IPS DF 6.9 (cell line): ENCODE measurements around the gene COQ5.
"Not testable (repeated sequence)": the region's sequence is repeated elsewhere in the genome, so short reads cannot be mapped to it uniquely, and the experiment has no call there.

Source experiments
- DNase-seq: peaks from one replicate; pipeline ENCODE4 v3.0.0-alpha.2; 2013; ENCODE audit warnings: low read depth, low spot score
- H3K27ac ChIP-seq: one replicate; pipeline ENCODE4 v1.5.1; 2013; ENCODE audit warnings: low read length, control low read depth
- H3K27me3 ChIP-seq: 2 replicates; pipeline ENCODE4 v1.6.1; 2013; ENCODE audit warnings: mild to moderate bottlenecking, low read length; ENCODE audit not compliant: control insufficient read depth, insufficient read depth
- H3K36me3 ChIP-seq: 2 replicates; pipeline ENCODE4 v1.6.1; 2013; ENCODE audit warnings: low read length; ENCODE audit not compliant: control insufficient read depth, insufficient read depth
- H3K4me1 ChIP-seq: 2 replicates; pipeline ENCODE4 v1.6.1; 2013; ENCODE audit warnings: low read length; ENCODE audit not compliant: control insufficient read depth, insufficient read depth
- H3K4me3 ChIP-seq: 2 replicates; pipeline ENCODE4 v1.5.1; 2013; ENCODE audit warnings: mild to moderate bottlenecking, low read length
- H3K9me3 ChIP-seq: 2 replicates; pipeline ENCODE4 v1.6.1; 2013; ENCODE audit warnings: low read length, inconsistent platforms; ENCODE audit not compliant: control insufficient read depth, insufficient read depth
- WGBS: extraction: QIAGEN DNeasy Blood & Tissue Kit; methylation state at CpG from one replicate; pipeline ENCODE4 v1.1.7; 2013; ENCODE audit warnings: mixed read lengths, missing lambda C conversion rate; ENCODE audit not compliant: insufficient read length, insufficient coverage; 5-methylcytosine and 5-hydroxymethylcytosine counted together

Gene COQ5

GRCh38 chr12:120529641-120530417, 871 bp upstream of the COQ5 start:
- no CpG with 5 or more reads among the region's 19 CpGs for WGBS
- DNase-seq: no peak
- no peak overlapping the region for H3K4me3 ChIP-seq
- H3K9me3 ChIP-seq: no peaks in the 10 kb centered on the region
- no peak overlapping the region for H3K27ac ChIP-seq
- no peaks in the 10 kb centered on the region for H3K4me1 ChIP-seq
- no peaks in the 10 kb centered on the region for H3K36me3 ChIP-seq
- no peaks in the 10 kb centered on the region for H3K27me3 ChIP-seq

DNA sequence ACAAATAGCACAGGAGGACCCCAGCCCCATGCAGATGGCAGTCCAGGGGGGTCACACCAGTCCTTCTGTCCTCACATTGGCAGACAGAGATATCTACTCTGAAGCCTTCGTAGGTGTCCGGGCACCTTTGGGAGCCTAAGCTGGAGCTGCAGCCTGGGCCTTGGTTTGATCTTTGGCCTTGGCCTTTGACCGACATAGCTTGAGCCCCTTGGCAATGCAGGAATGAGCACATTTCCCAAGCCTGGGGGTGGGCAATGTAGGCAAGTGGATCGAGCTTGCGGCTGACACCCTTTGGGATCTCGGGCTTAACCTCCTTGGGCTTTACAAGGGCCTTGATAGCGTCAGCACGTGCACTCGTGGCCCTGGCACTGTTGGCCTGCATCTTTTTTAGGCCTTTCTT, 6.4 kb downstream of the COQ5 start:
- Histone ChIP-seq H3K4me1 (no peaks in the 10 kb centered on the region), H3K36me3 (no peaks in the 10 kb centered on the region), H3K4me3 (no peak overlapping the region), H3K27me3 (no peaks in the 10 kb centered on the region), H3K9me3 (no peaks in the 10 kb centered on the region), H3K27ac (no peak overlapping the region)
- no peak for DNase-seq
- no CpG with 5 or more reads among the region's 9 CpGs for WGBS

DNA sequence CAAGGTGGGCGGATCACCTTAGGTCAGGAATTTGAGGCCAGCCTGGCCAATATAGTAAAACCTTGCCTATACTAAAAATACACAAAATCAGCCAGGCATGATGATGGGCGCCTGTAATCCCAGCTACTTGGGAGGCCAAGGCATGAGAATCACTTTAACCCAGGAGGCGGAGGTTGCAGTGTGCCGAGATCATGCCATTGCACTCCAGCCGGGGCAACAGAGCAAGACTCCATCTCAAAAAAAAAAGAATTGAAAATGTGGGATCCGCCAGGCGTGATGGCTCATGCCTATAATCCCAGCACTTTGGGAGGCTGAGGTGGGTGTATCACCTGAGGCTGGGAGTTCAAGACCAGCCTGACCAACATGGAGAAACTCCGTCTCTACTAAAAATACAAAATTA, 9.6 kb downstream of the COQ5 start:
- H3K36me3 ChIP-seq: peaks cover 13% of the 10 kb centered on the region; the same call in 1 of the 2 replicates
- DNase-seq, H3K27me3 ChIP-seq, H3K9me3 ChIP-seq, H3K27ac ChIP-seq, H3K4me3 ChIP-seq, H3K4me1 ChIP-seq: not testable (repeated sequence)
- WGBS: no CpG with 5 or more reads among the region's 8 CpGs

DNA sequence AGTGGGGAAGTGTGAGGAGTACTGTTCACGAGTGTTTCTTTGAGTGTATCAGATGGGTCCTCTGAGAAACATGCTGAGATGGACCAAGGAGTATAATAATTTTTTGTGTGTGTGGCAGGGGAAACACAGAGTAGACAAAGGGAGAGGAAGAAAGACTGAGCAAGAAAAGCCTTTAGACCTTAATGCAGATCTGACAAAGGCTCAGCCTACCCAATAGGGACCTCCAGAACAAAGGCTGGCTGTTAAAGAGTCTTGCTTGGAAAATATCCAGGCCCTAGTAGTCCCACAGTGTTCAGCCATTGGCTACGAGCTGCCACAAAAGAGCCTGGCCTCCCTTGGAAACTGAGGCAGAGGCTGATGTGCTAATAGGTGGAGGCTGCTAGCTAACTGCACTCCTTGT, 13.5 kb downstream of the COQ5 start:
- no CpG with 5 or more reads among the region's 2 CpGs for WGBS
- H3K36me3 ChIP-seq: peaks cover 13% of the 10 kb centered on the region; the same call in 1 of the 2 replicates

DNA sequence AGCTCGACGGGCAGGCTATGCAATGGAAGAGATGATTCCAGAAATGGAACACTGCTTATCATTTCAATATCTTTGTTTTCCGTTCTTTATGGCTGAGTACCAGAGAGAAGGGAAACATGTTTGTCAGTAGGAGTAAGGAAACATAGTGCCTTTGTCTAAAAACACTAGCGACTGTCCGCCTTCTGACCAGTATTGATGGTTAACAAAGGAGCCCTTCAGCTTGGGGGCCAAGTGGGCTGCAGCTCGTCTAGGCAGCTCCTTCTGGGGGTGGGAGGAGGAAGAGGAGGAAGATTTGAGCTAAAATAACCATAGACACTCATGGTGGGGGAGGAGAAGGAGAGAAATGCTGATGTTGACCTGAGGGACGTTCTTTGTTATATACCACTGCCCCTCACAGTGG, 15.0 kb downstream of the COQ5 start:
- Histone ChIP-seq H3K27ac (no peak overlapping the region), H3K9me3 (no peaks in the 10 kb centered on the region), H3K4me1 (no peaks in the 10 kb centered on the region), H3K36me3 (peaks cover 16% of the 10 kb centered on the region; the same call in 1 of the 2 replicates), H3K4me3 (no peak overlapping the region), H3K27me3 (no peaks in the 10 kb centered on the region)
- DNase-seq: no peak
- no CpG with 5 or more reads among the region's 7 CpGs for WGBS

More for the DNA sequence above, 13.5 kb downstream of the COQ5 start:
- H3K27me3 ChIP-seq: no peaks in the 10 kb centered on the region
- no peak overlapping the region for H3K4me3 ChIP-seq
- no peaks in the 10 kb centered on the region for H3K4me1 ChIP-seq
- no peaks in the 10 kb centered on the region for H3K9me3 ChIP-seq
- H3K27ac ChIP-seq: no peak overlapping the region
- no peak for DNase-seq

- H3K4me3 ChIP-seq: no peak overlapping the region
- no peak overlapping the region for H3K27ac ChIP-seq
- H3K9me3 ChIP-seq: no peaks in the 10 kb centered on the region
- peaks cover 6% of the 10 kb centered on the region; the same call in 1 of the 2 replicates for H3K36me3 ChIP-seq
- WGBS: no CpG with 5 or more reads among the region's 8 CpGs
- H3K4me1 ChIP-seq: peaks cover 2% of the 10 kb centered on the region; the same call in 1 of the 2 replicates
- DNase-seq: no peak
- no peaks in the 10 kb centered on the region for H3K27me3 ChIP-seq
Measured at GRCh38 chr12:120508537-120508936, 20.4 kb downstream of the COQ5 start.

DNA sequence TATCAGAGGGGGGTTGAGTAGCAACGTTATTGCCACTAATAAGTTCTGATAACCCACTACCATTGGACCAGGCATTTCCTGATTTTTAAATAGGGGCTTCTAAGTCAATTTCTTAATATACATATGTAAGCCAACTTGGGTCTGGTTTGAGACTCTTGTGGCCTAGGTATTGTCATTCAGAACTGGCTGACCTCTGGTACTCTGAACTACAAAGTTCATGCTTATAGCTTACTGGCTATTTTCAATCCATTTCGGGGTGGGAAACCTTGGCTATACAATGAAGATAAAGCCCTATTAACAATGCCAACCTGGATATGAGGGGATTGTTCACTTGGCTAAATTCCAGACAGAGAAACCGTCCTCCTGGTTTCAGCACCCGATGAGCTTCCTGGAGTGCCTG, 24.4 kb downstream of the COQ5 start:
- Histone ChIP-seq H3K4me1 (peaks cover 2% of the 10 kb centered on the region; the same call in 1 of the 2 replicates), H3K27ac (no peak overlapping the region), H3K9me3 (no peaks in the 10 kb centered on the region), H3K27me3 (no peaks in the 10 kb centered on the region), H3K4me3 (no peak overlapping the region), H3K36me3 (peaks cover 3% of the 10 kb centered on the region; the same call in 1 of the 2 replicates)
- no CpG with 5 or more reads among the region's 4 CpGs for WGBS
- no peak for DNase-seq

DNA sequence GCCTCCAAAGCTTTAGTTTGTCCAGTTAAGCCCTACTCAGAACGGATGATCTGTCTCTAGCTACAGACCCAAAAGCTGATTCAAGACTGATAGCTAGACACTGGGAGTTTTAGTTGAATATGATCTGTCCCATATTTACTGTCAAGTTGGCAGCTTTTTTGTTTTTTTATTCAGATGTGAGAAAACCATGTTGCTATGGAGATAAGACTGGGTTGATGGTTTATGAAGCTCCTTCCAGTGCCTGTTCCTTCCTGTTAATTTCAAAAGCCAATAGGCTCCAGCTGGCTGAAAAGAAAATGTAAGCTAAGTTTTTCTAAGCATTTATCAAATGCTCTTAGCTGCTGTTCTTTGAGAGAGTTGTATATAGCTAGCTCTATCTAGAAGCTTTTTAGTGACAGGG, 28.4 kb downstream of the COQ5 start:
- no peak overlapping the region for H3K27ac ChIP-seq
- peaks cover 5% of the 10 kb centered on the region; the same call in 1 of the 2 replicates for H3K36me3 ChIP-seq
- WGBS: no CpG with 5 or more reads among the region's 1 CpG
- no peaks in the 10 kb centered on the region for H3K9me3 ChIP-seq
- no peak overlapping the region for H3K4me3 ChIP-seq
- no peaks in the 10 kb centered on the region for H3K27me3 ChIP-seq
- H3K4me1 ChIP-seq: peaks cover 2% of the 10 kb centered on the region; the same call in 1 of the 2 replicates
- no peak for DNase-seq

- H3K4me1 ChIP-seq: no peaks in the 10 kb centered on the region
- H3K27me3 ChIP-seq: no peaks in the 10 kb centered on the region
- no peaks in the 10 kb centered on the region for H3K9me3 ChIP-seq
- no CpG with 5 or more reads among the region's 3 CpGs for WGBS
- H3K4me3 ChIP-seq: no peak overlapping the region
- no peak overlapping the region for H3K27ac ChIP-seq
- peaks cover 5% of the 10 kb centered on the region; the same call in 1 of the 2 replicates for H3K36me3 ChIP-seq
- no peak for DNase-seq
Measured at GRCh38 chr12:120498870-120499515, 30.0 kb downstream of the COQ5 start.

DNA sequence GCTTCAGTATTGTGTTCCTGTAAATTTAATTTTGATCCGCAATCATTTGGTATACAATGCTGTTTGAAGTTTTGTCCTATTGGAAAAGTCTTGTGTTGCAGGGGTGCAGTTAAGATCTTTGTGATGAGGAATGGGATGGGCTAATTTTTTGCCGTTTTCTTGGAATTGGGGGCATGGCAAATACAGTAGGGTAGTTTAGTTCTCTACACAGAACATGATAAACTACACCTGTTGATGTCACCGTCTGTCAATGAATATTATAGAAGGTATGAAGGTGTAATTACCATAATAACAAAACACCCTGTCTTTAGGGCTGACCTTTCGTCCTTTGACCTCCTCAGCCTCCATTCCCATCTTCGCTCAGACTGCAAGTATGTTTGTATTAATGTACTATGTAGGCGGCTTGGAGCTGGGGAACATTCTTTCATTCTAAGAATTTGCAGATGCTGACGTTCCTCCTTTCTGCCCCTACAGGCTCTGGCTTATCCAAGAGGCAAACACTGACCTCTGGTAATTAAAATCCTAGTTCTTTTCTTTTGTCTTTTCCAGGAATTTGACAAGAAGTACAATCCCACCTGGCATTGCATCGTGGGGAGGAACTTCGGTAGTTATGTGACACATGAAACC, 31.3 kb downstream of the COQ5 start:
- Histone ChIP-seq H3K4me1 (no peaks in the 10 kb centered on the region), H3K4me3 (peak overlapping the region; percentile 77; the same call in 1 of the 2 replicates), H3K9me3 (no peaks in the 10 kb centered on the region), H3K36me3 (peaks cover 5% of the 10 kb centered on the region; the same call in 1 of the 2 replicates), H3K27ac (no peak overlapping the region), H3K27me3 (no peaks in the 10 kb centered on the region)
- no CpG with 5 or more reads among the region's 9 CpGs for WGBS
- DNase-seq: no peak
